Measurements from ENCODE around the gene IL17D. TPM values are rescaled to one million over a fixed set of nuclear protein-coding genes. Genes with fewer than 3 reads are reported as not detected.

The IL17D gene
- total RNA-seq, 1 experiment from 2014 or later, result 2.0 TPM

GRCh38 chr13:20727856-20728255, 24.4 kb downstream of the IL17D start:
- no peak for DNase-seq (ENCODE audit: low spot score)
- H3K27me3 ChIP-seq (replicated peaks; ENCODE audit: insufficient read depth, low read depth, low read length, poor library complexity), result no peaks in the 10 kb centered on the region
- no peaks in the 10 kb centered on the region for H3K36me3 ChIP-seq (ENCODE audit: insufficient read depth, low read length, poor library complexity, severe bottlenecking)
- BruUV-seq (replicated peaks), result no TSS peak
- H3K4me3 ChIP-seq (ENCODE audit: low read depth, low read length, poor library complexity, severe bottlenecking), result no peak overlapping the region
- ChIA-PET POLR2A (ENCODE audit: low non-redundant PET) (no interaction called here), CTCF (no interaction called here)
- H3K27ac ChIP-seq (ENCODE audit: low read depth, low read length, poor library complexity, severe bottlenecking), result no peak overlapping the region
- intact Hi-C loops (cut with micrococcal nuclease; ENCODE audit: unreplicated experiment), result no loop called here
- TF ChIP-seq CTCF (conservative IDR thresholded peaks at IDR 0.05; ENCODE audit: low read depth, low read length) (no peak), EZH2 (IDR thresholded peaks at IDR 0.05; ENCODE audit: borderline replicate concordance, low read depth, low read length, poor library complexity, severe bottlenecking) (no peak)
- H3K9me3 ChIP-seq (ENCODE audit: low read depth, low read length, poor library complexity, severe bottlenecking), result no peaks in the 10 kb centered on the region
- peaks cover 12% of the 10 kb centered on the region for H3K4me1 ChIP-seq (ENCODE audit: insufficient read depth, low read length, poor library complexity, severe bottlenecking)

GRCh38 chr13:20728579-20729311, 25.2 kb downstream of the IL17D start:
- no peaks in the 10 kb centered on the region for H3K27me3 ChIP-seq (replicated peaks; ENCODE audit: insufficient read depth, low read depth, low read length, poor library complexity)
- H3K9me3 ChIP-seq (ENCODE audit: low read depth, low read length, poor library complexity, severe bottlenecking), result no peaks in the 10 kb centered on the region
- H3K36me3 ChIP-seq (ENCODE audit: insufficient read depth, low read length, poor library complexity, severe bottlenecking), result no peaks in the 10 kb centered on the region
- peak overlapping the region; percentile 48 for H3K27ac ChIP-seq (ENCODE audit: low read depth, low read length, poor library complexity, severe bottlenecking)
- DNase-seq (ENCODE audit: low spot score), result peak; percentile 49
- TF ChIP-seq CTCF (conservative IDR thresholded peaks at IDR 0.05; ENCODE audit: low read depth, low read length) (no peak), EZH2 (IDR thresholded peaks at IDR 0.05; ENCODE audit: borderline replicate concordance, low read depth, low read length, poor library complexity, severe bottlenecking) (no peak)
- ChIA-PET POLR2A (ENCODE audit: low non-redundant PET) (no interaction called here), CTCF (interaction anchor here (0.6 kb wide), 1 partner anchor 69 kb away, joined by 4 read pairs; no protein-coding TSS in a partner anchor)
- no TSS peak for BruUV-seq (replicated peaks)
- intact Hi-C loops (cut with micrococcal nuclease; ENCODE audit: unreplicated experiment), result no loop called here
- no peak overlapping the region for H3K4me3 ChIP-seq (ENCODE audit: low read depth, low read length, poor library complexity, severe bottlenecking)
- peaks cover 12% of the 10 kb centered on the region for H3K4me1 ChIP-seq (ENCODE audit: insufficient read depth, low read length, poor library complexity, severe bottlenecking)

- Histone ChIP-seq H3K9me3 (ENCODE audit: low read depth, low read length, poor library complexity, severe bottlenecking) (no peaks in the 10 kb centered on the region), H3K27me3 (replicated peaks; ENCODE audit: insufficient read depth, low read depth, low read length, poor library complexity) (no peaks in the 10 kb centered on the region), H3K27ac (ENCODE audit: low read depth, low read length, poor library complexity, severe bottlenecking) (no peak overlapping the region), H3K36me3 (ENCODE audit: insufficient read depth, low read length, poor library complexity, severe bottlenecking) (no peaks in the 10 kb centered on the region), H3K4me1 (ENCODE audit: insufficient read depth, low read length, poor library complexity, severe bottlenecking) (peaks cover 12% of the 10 kb centered on the region), H3K4me3 (ENCODE audit: low read depth, low read length, poor library complexity, severe bottlenecking) (no peak overlapping the region)
- POLR2A ChIA-PET (ENCODE audit: low non-redundant PET), result interaction anchor here (0.5 kb wide), 1 partner anchor 14 kb away, joined by 3 read pairs; no protein-coding TSS in a partner anchor
- TF ChIP-seq EZH2 (IDR thresholded peaks at IDR 0.05; ENCODE audit: borderline replicate concordance, low read depth, low read length, poor library complexity, severe bottlenecking) (no peak), CTCF (conservative IDR thresholded peaks at IDR 0.05; ENCODE audit: low read depth, low read length) (no peak)
- CTCF ChIA-PET, result interaction anchor here (0.6 kb wide), 1 partner anchor 70 kb away, joined by 4 read pairs; no protein-coding TSS in a partner anchor
- no peak for DNase-seq (ENCODE audit: low spot score)
- no TSS peak for BruUV-seq (replicated peaks)
- intact Hi-C loops (cut with micrococcal nuclease; ENCODE audit: unreplicated experiment), result no loop called here
These were observed 26.4 kb downstream of the IL17D start for GRCh38 chr13:20729633-20730585.

Data from A673 (cell line).